ENCODE measurements around the gene SUPT3H.

GRCh38 chr6:45092135-45092534, 285.6 kb downstream of the SUPT3H start:
- TF ChIP-seq EZH2 (IDR thresholded peaks at IDR 0.05) (no peak), POLR2AphosphoS5 (IDR thresholded peaks at IDR 0.05; ENCODE audit: borderline replicate concordance, low read depth, low read length) (no peak)

Data from SK-N-MC (cell line).